HCT116 (cell line): ENCODE results near the gene CHAC1. TPM values are rescaled to one million over a fixed set of nuclear protein-coding genes. Genes with fewer than 3 reads are reported as not detected.

Experiments
- ATAC-seq: fragments of 200-7000 bp; cut with Tn5 transposase; 2 replicates; pipeline ENCODE4 v1.9.1; 2020; ENCODE audit warnings: mild to moderate bottlenecking, moderate library complexity
- BruUV-seq: library from RNA; stranded (reverse); fragments of 400-500 nt; replicated peaks from 2 replicates; lab custom pipeline; 2021; lab: Mats Ljungman, UMichigan
- CTCF ChIA-PET: fragments of 300-600 bp; sonication (Branson Sonifier 250); formaldehyde crosslinking; loops from one replicate; lab custom pipeline; 2021; ENCODE audit warnings: antibody characterized with exemption; lab: Charles Lee
- POLR2A ChIA-PET: fragments of 300-600, 350-600 bp; sonication (Branson Sonifier 250); formaldehyde crosslinking; loops from one replicate; lab custom pipeline; 2021; ENCODE audit warnings: antibody characterized with exemption; lab: Charles Lee
- RAD21 ChIA-PET, 2 experiments: fragments of 300-600 bp; sonication (Branson Sonifier 250); formaldehyde crosslinking; loops; one replicate each; lab custom pipeline; 2023; ENCODE audit warnings: low total read pairs in 2 of 2; ENCODE audit not compliant: uncharacterized antibody in 2 of 2, unreplicated experiment in 2 of 2, low non-redundant PET in 1 of 2; lab: Charles Lee
- DNase-seq: peaks from one replicate; pipeline ENCODE4 v3.0.0-alpha.2; 2010; ENCODE audit warnings: low read depth, low spot score
- H2AFZ ChIP-seq: fragments of 200-600 bp; shearing (Covaris generic), sonication (generic); 2 replicates; pipeline ENCODE4 v1.6.1; 2017; ENCODE audit warnings: low read depth, mixed run types, mixed read lengths, antibody characterized with exemption, low read length; ENCODE audit not compliant: poor library complexity, severe bottlenecking
- H3K27ac ChIP-seq: 2 replicates; pipeline ENCODE4 v1.5.1; 2012; ENCODE audit warnings: low read depth, low read length
- H3K27me3 ChIP-seq: fragments of 200-600 bp; sonication (generic); 2 replicates; pipeline ENCODE4 v1.6.1; 2016; ENCODE audit warnings: mixed run types, low read length, mixed read lengths; ENCODE audit not compliant: insufficient read depth
- H3K36me3 ChIP-seq, 2 experiments: fragments of 200-500 bp in 1 of 2; fragments of 200-600 bp in 1 of 2; sonication (Bioruptor generic) in 1 of 2; sonication (generic) in 1 of 2; 2 replicates each; pipeline versions ENCODE4 v1.5.1 to v1.6.1; 2014 to 2016; ENCODE audit warnings: low read length in 2 of 2, inconsistent platforms in 1 of 2, mixed read lengths in 1 of 2, mixed run types in 1 of 2; ENCODE audit not compliant: insufficient read depth in 2 of 2, control insufficient read depth in 1 of 2
- H3K4me1 ChIP-seq, 2 experiments: fragments of 200-600 bp in 1 of 2; sonication (generic) in 1 of 2; 2 replicates each; pipeline versions ENCODE4 v1.5.1 to v1.6.1; 2012 to 2017; ENCODE audit warnings: low read length in 2 of 2, inconsistent platforms in 1 of 2, mild to moderate bottlenecking in 1 of 2, mixed read lengths in 1 of 2, mixed run types in 1 of 2, moderate library complexity in 1 of 2; ENCODE audit not compliant: insufficient read depth in 2 of 2, control insufficient read depth in 1 of 2
- H3K4me2 ChIP-seq: fragments of 200-600 bp; sonication (generic); 2 replicates; pipeline ENCODE4 v1.6.1; 2017; ENCODE audit warnings: mixed run types, low read length, mixed read lengths
- H3K4me3 ChIP-seq, 2 experiments: fragments of 200-600 bp in 1 of 2; sonication (generic) in 1 of 2; replicated peaks in 1 of 2; 2 replicates each; pipeline ENCODE4 v1.5.1; 2011 to 2016; ENCODE audit warnings: low read length in 2 of 2, control low read depth in 1 of 2, low read depth in 1 of 2, mild to moderate bottlenecking in 1 of 2, mixed read lengths in 1 of 2, mixed run types in 1 of 2
- H3K79me2 ChIP-seq: fragments of 200-600 bp; sonication (generic); 2 replicates; pipeline ENCODE4 v1.6.1; 2017; ENCODE audit warnings: mild to moderate bottlenecking, mixed run types, low read length, moderate library complexity, mixed read lengths; ENCODE audit not compliant: insufficient read depth
- H3K9ac ChIP-seq: fragments of 200-600 bp; sonication (generic); 2 replicates; pipeline ENCODE4 v1.6.1; 2016; ENCODE audit warnings: low read length, mixed read lengths
- H3K9me2 ChIP-seq: fragments of 200-600 bp; sonication (generic), shearing (Covaris generic); 2 replicates; pipeline ENCODE4 v1.6.1; 2017; ENCODE audit warnings: mixed run types, mild to moderate bottlenecking, moderate library complexity; ENCODE audit not compliant: insufficient read depth
- H3K9me3 ChIP-seq, 2 experiments: fragments of 200-500 bp in 1 of 2; fragments of 200-600 bp in 1 of 2; sonication (Bioruptor generic) in 1 of 2; sonication (generic) in 1 of 2; 2 replicates each; pipeline ENCODE4 v1.6.1; 2014 to 2017; ENCODE audit warnings: low read length in 2 of 2, mixed read lengths in 2 of 2, inconsistent platforms in 1 of 2, low read depth in 1 of 2, mild to moderate bottlenecking in 1 of 2, mixed run types in 1 of 2, moderate library complexity in 1 of 2; ENCODE audit not compliant: control insufficient read depth in 1 of 2, insufficient read depth in 1 of 2
- H4K20me1 ChIP-seq: fragments of 200-600 bp; sonication (generic), shearing (Covaris generic); 2 replicates; pipeline ENCODE4 v1.6.1; 2017; ENCODE audit warnings: mixed run types, mild to moderate bottlenecking, moderate library complexity; ENCODE audit not compliant: insufficient read depth
- CBX3 ChIP-seq: IDR thresholded peaks from 2 replicates; pipeline ENCODE4 v1.6.1; 2012; ENCODE audit warnings: low read depth
- EGR1 ChIP-seq: IDR thresholded peaks from 2 replicates; pipeline ENCODE4 v1.6.1; 2012; ENCODE audit warnings: low read depth
- EZH2 ChIP-seq: fragments of 200-600 bp; sonication (generic); IDR thresholded peaks from 2 replicates; pipeline ENCODE4 v1.6.1; 2017; ENCODE audit warnings: antibody characterized with exemption, mixed run types
- FOSL1 ChIP-seq: IDR thresholded peaks from 2 replicates; pipeline ENCODE4 v1.6.1; 2012; ENCODE audit warnings: low read depth
- JUND ChIP-seq: IDR thresholded peaks from 2 replicates; pipeline ENCODE4 v1.6.1; 2012
- POLR2A ChIP-seq: IDR thresholded peaks from 2 replicates; pipeline ENCODE4 v1.7.0; 2011; ENCODE audit warnings: borderline replicate concordance; ENCODE audit not compliant: insufficient read depth, insufficient read length; ENCODE audit errors: extremely low read depth
- POLR2AphosphoS5 ChIP-seq: IDR thresholded peaks from 2 replicates; pipeline ENCODE4 v1.6.1; 2011; ENCODE audit warnings: mild to moderate bottlenecking, low read depth, low read length, moderate library complexity
- RAD21 ChIP-seq: IDR thresholded peaks from 2 replicates; pipeline ENCODE4 v1.6.1; 2012; ENCODE audit warnings: low read depth, mild to moderate bottlenecking
- ZBTB33 ChIP-seq: IDR thresholded peaks from 2 replicates; pipeline ENCODE4 v1.6.1; 2011; ENCODE audit warnings: mild to moderate bottlenecking, low read length, moderate library complexity; ENCODE audit not compliant: insufficient replicate concordance; ENCODE audit errors: extremely low read depth
- intact Hi-C: fragments of 100-400 bp; cut with micrococcal nuclease; formaldehyde crosslinking; loops from 2 replicates; pipeline ENCODE4 v1.10.0; 2022
- total RNA-seq: library from RNA; stranded (reverse); gene quantifications from one replicate; pipeline ENCODE4 v1.2.1, GENCODE V29; 2021; ENCODE audit not compliant: unreplicated experiment

Gene CHAC1
- total RNA-seq, 1 experiment from 2014 or later, result 58.9 TPM

- Histone ChIP-seq H2AFZ (no peak overlapping the region), H3K27ac (no peak overlapping the region), H3K36me3 (no peaks in the 10 kb centered on the region)
- TF ChIP-seq JUND, result no peak
- TF ChIP-seq POLR2AphosphoS5, result 0 out of 2 replicates have a peak, but pooled peaks have one; percentile 7
- TF ChIP-seq, all 23 proteins: peak for 1
- intact Hi-C loops, result no loop called here
- Histone ChIP-seq H3K27me3 (no peaks in the 10 kb centered on the region), H3K4me3 (no peak overlapping the region), H3K9me2 (no peaks in the 10 kb centered on the region), H3K79me2 (no peaks in the 10 kb centered on the region), H3K4me2 (no peak overlapping the region), H3K4me1 (peaks cover 17 to 33% of the 10 kb centered on the region in 2 experiments), H3K9me3 (no peaks in the 10 kb centered on the region), H4K20me1 (no peaks in the 10 kb centered on the region), H3K9ac (no peak overlapping the region)
- ATAC-seq (no peak), DNase-seq (no peak)
- ChIA-PET POLR2A (interaction anchor here (0.8 to 1.6 kb wide), 2 partner anchors 11 to 20 kb away, joined by 3 to 4 read pairs; no protein-coding TSS in a partner anchor), RAD21 (no interaction called here), CTCF (interaction anchor here (2.5 kb wide), 1 partner anchor 15 kb away, joined by 6 read pairs; no protein-coding TSS in a partner anchor)
- BruUV-seq, result no TSS peak
Measured at GRCh38 chr15:40955930-40956540, 2.8 kb downstream of the CHAC1 start.

GRCh38 chr15:40956541-40956982, 3.3 kb downstream of the CHAC1 start:
- no peak overlapping the region for H3K4me2 ChIP-seq
- BruUV-seq, result no TSS peak
- H3K79me2 ChIP-seq, result no peaks in the 10 kb centered on the region
- H3K9me2 ChIP-seq, result no peaks in the 10 kb centered on the region
- TF ChIP-seq EGR1 (no peak), ZBTB33 (no peak), FOSL1 (no peak), CBX3 (no peak), EZH2 (no peak), POLR2A (no peak), POLR2AphosphoS5 (peak; percentile 25; the same call in 1 of the 2 replicates), RAD21 (no peak)
- no peaks in the 10 kb centered on the region for H3K9me3 ChIP-seq
- DNase-seq, result no peak
- RAD21 ChIA-PET, result no interaction called here
- no peaks in the 10 kb centered on the region for H3K36me3 ChIP-seq
- CTCF ChIA-PET, result interaction anchor here (2.5 kb wide), 1 partner anchor 15 kb away, joined by 6 read pairs; no protein-coding TSS in a partner anchor
- peaks cover 20 to 36% of the 10 kb centered on the region in 2 experiments for H3K4me1 ChIP-seq
- H2AFZ ChIP-seq, result no peak overlapping the region
- H3K27ac ChIP-seq, result no peak overlapping the region
- H3K27me3 ChIP-seq, result no peaks in the 10 kb centered on the region
- intact Hi-C loops, result no loop called here
- no peak overlapping the region for H3K9ac ChIP-seq
- H3K4me3 ChIP-seq, result no peak overlapping the region
- no peaks in the 10 kb centered on the region for H4K20me1 ChIP-seq
- POLR2A ChIA-PET, result interaction anchor here (0.6 to 1.6 kb wide), 3 partner anchors 10 to 363 kb away, joined by 3 to 4 read pairs (median 3); no protein-coding TSS in a partner anchor
- no peak for ATAC-seq
